AG09309 (cell line): ENCODE data around the gene ALDH1L1.

Source experiments
- DNase-seq: peaks from one replicate; pipeline ENCODE4 v3.0.0-alpha.2; 2010; ENCODE audit warnings: low read depth
- H3K4me3 ChIP-seq: 2 replicates; pipeline ENCODE4 v1.5.1; 2011; ENCODE audit warnings: mild to moderate bottlenecking, low read depth, low read length, moderate library complexity; ENCODE audit not compliant: control insufficient read depth
- CTCF ChIP-seq: IDR thresholded peaks from 2 replicates; pipeline ENCODE4 v1.5.1; 2011; ENCODE audit warnings: mild to moderate bottlenecking, low read depth, low read length, inconsistent platforms; ENCODE audit not compliant: insufficient read depth, control insufficient read depth; ENCODE audit errors: missing control alignments

Gene ALDH1L1

GRCh38 chr3:126205717-126206655 is 25.6 kb upstream of the ALDH1L1 start:
- DNase-seq: no peak
- TF ChIP-seq CTCF: no peak
- no peak overlapping the region for H3K4me3 ChIP-seq

- no peak for DNase-seq
- no peak for TF ChIP-seq CTCF
- no peak overlapping the region for H3K4me3 ChIP-seq
Observed at GRCh38 chr3:126202680-126203079, 22.3 kb upstream of the ALDH1L1 start.

- no peak for TF ChIP-seq CTCF
- no peak overlapping the region for H3K4me3 ChIP-seq
- DNase-seq: no peak
Observed at GRCh38 chr3:126202276-126202675, 21.9 kb upstream of the ALDH1L1 start.

GRCh38 chr3:126201168-126201567 is 20.8 kb upstream of the ALDH1L1 start:
- DNase-seq: no peak
- no peak for TF ChIP-seq CTCF
- no peak overlapping the region for H3K4me3 ChIP-seq

- no peak for DNase-seq
Observed at GRCh38 chr3:126200534-126200933, 20.1 kb upstream of the ALDH1L1 start.

GRCh38 chr3:126199256-126199655 is 18.9 kb upstream of the ALDH1L1 start:
- no peak overlapping the region for H3K4me3 ChIP-seq
- TF ChIP-seq CTCF: no peak
- DNase-seq: no peak

More at GRCh38 chr3:126200534-126200933, 20.1 kb upstream of the ALDH1L1 start:
- no peak overlapping the region for H3K4me3 ChIP-seq
- TF ChIP-seq CTCF: no peak
